ENCODE results near the gene CTBP1.

- TF ChIP-seq EP300 (IDR thresholded peaks at IDR 0.05; ENCODE audit: borderline replicate concordance in 1 of 2, low read depth in 2 of 2, low read length in 2 of 2) (no peak), CTCF (IDR thresholded peaks at IDR 0.05; ENCODE audit: control extremely low read depth in 1 of 3, insufficient read depth in 1 of 3, low read depth in 1 of 3, low read length in 3 of 3) (no peak), BACH1 (IDR thresholded peaks at IDR 0.05; ENCODE audit: low read length) (no peak), EZH2 (IDR thresholded peaks at IDR 0.05; ENCODE audit: low read depth, low read length, severe bottlenecking) (no peak), POLR2AphosphoS5 (IDR thresholded peaks at IDR 0.05; ENCODE audit: low read depth, low read length) (no peak), RXRA (IDR thresholded peaks at IDR 0.05; ENCODE audit: insufficient read depth, low read depth, low read length) (no peak), SP1 (IDR thresholded peaks at IDR 0.05; ENCODE audit: low read depth, low read length) (no peak), NANOG (IDR thresholded peaks at IDR 0.05; ENCODE audit: insufficient read depth, low read depth, low read length, poor library complexity, severe bottlenecking) (no peak), TEAD4 (IDR thresholded peaks at IDR 0.05; ENCODE audit: low read depth, low read length) (no peak)
These were observed 20.3 kb upstream of the CTBP1 start for GRCh38 chr4:1269209-1269608.
